BLaER1 treated with 17β-estradiol and CSF1 and Interleukin-3, amounts not matched to agents 10 nM and 100 nM (cell line): ENCODE measurements around the gene HOXB6.

Source experiments
- H3K27ac ChIP-seq, 11 experiments: shearing (Covaris generic); formaldehyde crosslinking; 2 replicates each; pipeline ENCODE4 v1.8.1; 2022
- H3K27me3 ChIP-seq, 11 experiments: shearing (Covaris generic); formaldehyde crosslinking; 2 replicates each; pipeline ENCODE4 v1.8.1; 2022
- H3K36me3 ChIP-seq, 11 experiments: shearing (Covaris generic); formaldehyde crosslinking; 2 replicates each; pipeline ENCODE4 v1.8.1; 2022
- H3K4me1 ChIP-seq, 10 experiments: shearing (Covaris generic); formaldehyde crosslinking; 2 replicates each; pipeline ENCODE4 v1.8.1; 2022
- H3K4me2 ChIP-seq, 11 experiments: shearing (Covaris generic); formaldehyde crosslinking; 2 replicates each; pipeline ENCODE4 v1.8.1; 2022
- H3K4me3 ChIP-seq, 10 experiments: shearing (Covaris generic); formaldehyde crosslinking; 2 replicates each; pipeline ENCODE4 v1.8.1; 2022
- H3K9ac ChIP-seq, 11 experiments: shearing (Covaris generic); formaldehyde crosslinking; 2 replicates each; pipeline ENCODE4 v1.8.1; 2022
- H3K9me3 ChIP-seq, 11 experiments: shearing (Covaris generic); formaldehyde crosslinking; replicated peaks in 1 of 11; 2 replicates each; pipeline ENCODE4 v1.8.1; 2022
- H4K20me1 ChIP-seq, 11 experiments: shearing (Covaris generic); formaldehyde crosslinking; 2 replicates each; pipeline ENCODE4 v1.8.1; 2022
- Cebpa-rat ChIP-seq, 11 experiments: shearing (Covaris generic); IDR thresholded peaks; 2 replicates each; pipeline ENCODE4 v1.8.1; 2022

HOXB6 gene

GRCh38 chr17:48613862-48614694, 9.3 kb upstream of the HOXB6 start:
- no peak overlapping the region for H3K9ac ChIP-seq
- no peak overlapping the region for H3K4me3 ChIP-seq
- H3K27ac ChIP-seq: no peak overlapping the region
- H4K20me1 ChIP-seq: peaks cover 0 to 92% (median 79%) of the 10 kb centered on the region in 11 experiments; a peak in 19 of 22 replicates
- H3K9me3 ChIP-seq: peaks cover 0 to 9% (median 5%) of the 10 kb centered on the region in 11 experiments; a peak in 9 of 22 replicates
- H3K4me1 ChIP-seq: peaks cover 0 to 13% (median 4%) of the 10 kb centered on the region in 10 experiments; a peak in 7 of 20 replicates
- H3K4me2 ChIP-seq: no peak overlapping the region
- H3K36me3 ChIP-seq: no peaks in the 10 kb centered on the region
- no peak for TF ChIP-seq Cebpa-rat (IDR thresholded peaks at IDR 0.05)
- peaks cover 100% of the 10 kb centered on the region in 11 experiments for H3K27me3 ChIP-seq

GRCh38 chr17:48612854-48613691, 8.3 kb upstream of the HOXB6 start:
- TF ChIP-seq Cebpa-rat (IDR thresholded peaks at IDR 0.05): no peak
- H3K27me3 ChIP-seq: peaks cover 100% of the 10 kb centered on the region in 11 experiments
- H3K27ac ChIP-seq: no peak overlapping the region

DNA sequence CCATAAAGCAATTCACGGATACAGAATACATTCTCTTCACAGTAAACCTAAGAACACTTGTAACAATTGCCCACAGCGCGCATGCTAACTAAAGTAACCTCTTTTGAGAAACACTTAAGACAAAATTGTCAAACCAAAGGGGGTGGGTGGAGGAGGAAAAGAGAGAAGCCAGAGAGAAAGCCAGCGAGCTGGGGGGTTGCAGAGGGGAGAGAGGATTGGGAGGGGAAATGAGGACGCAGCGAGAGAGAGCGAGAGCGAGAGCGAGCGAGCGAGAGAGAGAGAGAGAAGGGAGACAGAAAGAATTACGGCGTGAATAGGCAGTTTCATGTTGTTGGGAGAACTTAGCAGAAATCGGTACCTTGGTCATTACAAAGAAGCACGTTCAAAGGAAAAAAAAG, 7.7 kb upstream of the HOXB6 start:
- Histone ChIP-seq H3K36me3 (no peaks in the 10 kb centered on the region), H3K27me3 (peaks cover 100% of the 10 kb centered on the region in 11 experiments), H3K4me1 (peaks cover 0 to 13% (median 4%) of the 10 kb centered on the region in 10 experiments; a peak in 7 of 20 replicates), H3K9ac (no peak overlapping the region), H3K4me3 (peak overlapping the region in 2 of 10 experiments; percentile 25 to 36; a peak in 3 of 20 replicates), H3K9me3 (peaks cover 0 to 9% (median 5%) of the 10 kb centered on the region in 11 experiments; a peak in 9 of 22 replicates), H3K27ac (no peak overlapping the region), H4K20me1 (peaks cover 0 to 92% (median 78%) of the 10 kb centered on the region in 11 experiments; a peak in 19 of 22 replicates), H3K4me2 (peak overlapping the region in 2 of 11 experiments; percentile 62 to 67; a peak in 4 of 22 replicates)
- TF ChIP-seq Cebpa-rat (IDR thresholded peaks at IDR 0.05): no peak

More at GRCh38 chr17:48612854-48613691, 8.3 kb upstream of the HOXB6 start:
- Histone ChIP-seq H3K36me3 (no peaks in the 10 kb centered on the region), H3K4me2 (peak overlapping the region in 3 of 11 experiments; percentile 35 to 67 (median 62); a peak in 5 of 22 replicates), H3K4me1 (peaks cover 0 to 13% (median 4%) of the 10 kb centered on the region in 10 experiments; a peak in 7 of 20 replicates), H3K4me3 (peak overlapping the region in 2 of 10 experiments; percentile 25 to 36; a peak in 3 of 20 replicates), H3K9me3 (peaks cover 0 to 9% (median 5%) of the 10 kb centered on the region in 11 experiments; a peak in 9 of 22 replicates), H4K20me1 (peaks cover 0 to 92% (median 82%) of the 10 kb centered on the region in 11 experiments; a peak in 19 of 22 replicates), H3K9ac (no peak overlapping the region)

DNA sequence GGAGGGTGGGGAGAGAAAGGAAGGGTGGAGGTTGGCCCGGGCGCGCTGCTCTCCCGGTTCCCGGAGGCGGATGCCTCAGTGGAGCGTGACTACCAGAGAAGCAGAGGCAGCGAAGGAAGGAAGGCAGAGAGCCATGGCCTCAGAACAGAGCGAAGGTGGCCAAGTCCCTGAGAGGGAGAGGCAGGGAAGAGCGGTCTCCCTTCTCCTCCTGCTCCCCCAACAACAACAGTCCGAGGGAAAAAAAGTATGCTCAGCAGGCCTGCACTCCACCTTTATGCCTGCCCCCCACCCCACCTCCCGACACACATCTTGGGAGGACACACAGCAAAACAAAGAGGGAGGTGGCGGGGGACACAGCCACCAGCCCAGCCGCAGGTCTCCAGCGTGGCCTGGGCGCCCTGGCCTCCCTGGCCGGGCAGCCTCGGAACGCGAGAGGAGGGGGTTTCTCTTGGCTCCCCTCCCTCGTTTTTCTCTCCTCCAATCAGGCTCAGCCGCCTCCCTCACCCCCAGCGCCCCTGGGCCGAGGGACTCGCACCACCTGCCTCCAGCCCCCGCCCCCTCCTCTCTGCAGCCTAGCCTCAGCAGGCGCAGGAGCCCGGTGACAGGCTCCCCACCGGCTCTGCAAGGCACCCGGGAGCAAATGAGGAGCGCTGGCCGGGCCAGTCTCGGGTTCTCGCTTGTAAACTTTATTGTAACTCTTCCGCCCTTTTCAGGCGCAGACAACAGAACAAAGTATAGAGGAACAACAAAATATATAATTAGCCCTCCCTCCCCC, 7.1 kb upstream of the HOXB6 start:
- H3K27me3 ChIP-seq: peaks cover 100% of the 10 kb centered on the region in 11 experiments
- H3K9me3 ChIP-seq: peaks cover 0 to 9% (median 5%) of the 10 kb centered on the region in 11 experiments; a peak in 9 of 22 replicates
- no peak overlapping the region for H3K9ac ChIP-seq
- H4K20me1 ChIP-seq: peaks cover 0 to 92% (median 76%) of the 10 kb centered on the region in 11 experiments; a peak in 19 of 22 replicates
- H3K4me3 ChIP-seq: no peak overlapping the region
- H3K4me1 ChIP-seq: peaks cover 0 to 13% (median 4%) of the 10 kb centered on the region in 10 experiments; a peak in 7 of 20 replicates
- H3K4me2 ChIP-seq: peak overlapping the region in 4 of 11 experiments; percentile 8 to 67 (median 26); a peak in 5 of 22 replicates
- no peak for TF ChIP-seq Cebpa-rat (IDR thresholded peaks at IDR 0.05)
- no peaks in the 10 kb centered on the region for H3K36me3 ChIP-seq
- no peak overlapping the region for H3K27ac ChIP-seq

DNA sequence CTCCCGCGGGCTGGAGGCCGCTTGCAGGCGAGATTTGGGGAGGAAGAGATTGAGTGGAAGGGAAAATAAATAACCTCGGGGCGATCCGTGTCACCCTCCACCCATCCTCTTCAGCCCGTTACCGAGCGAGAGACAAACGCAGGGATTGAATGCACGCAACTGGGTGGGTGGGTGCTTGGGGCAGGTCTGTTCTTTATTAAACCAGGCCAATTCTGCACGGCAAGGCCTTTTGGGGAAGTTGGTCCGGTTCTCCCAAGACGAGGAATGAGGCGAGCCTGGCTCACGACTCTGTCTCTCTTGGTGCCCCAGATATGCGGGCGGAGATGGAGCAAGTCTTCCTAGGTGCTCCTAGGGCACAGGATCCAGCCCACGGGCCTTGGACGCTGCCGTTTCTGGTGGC, 6.4 kb upstream of the HOXB6 start:
- no peaks in the 10 kb centered on the region for H3K36me3 ChIP-seq
- no peak overlapping the region for H3K4me3 ChIP-seq
- H3K27ac ChIP-seq: no peak overlapping the region
- peaks cover 0 to 13% (median 4%) of the 10 kb centered on the region in 10 experiments; a peak in 7 of 20 replicates for H3K4me1 ChIP-seq
- no peak overlapping the region for H3K4me2 ChIP-seq
- peaks cover 0 to 9% (median 5%) of the 10 kb centered on the region in 11 experiments; a peak in 9 of 22 replicates for H3K9me3 ChIP-seq
- H3K9ac ChIP-seq: no peak overlapping the region
- peaks cover 100% of the 10 kb centered on the region in 11 experiments for H3K27me3 ChIP-seq
- peaks cover 0 to 92% (median 76%) of the 10 kb centered on the region in 11 experiments; a peak in 19 of 22 replicates for H4K20me1 ChIP-seq
- no peak for TF ChIP-seq Cebpa-rat (IDR thresholded peaks at IDR 0.05)

GRCh38 chr17:48610282-48611211, 5.8 kb upstream of the HOXB6 start, which contains the start of gene HOXB7:
Gene HOXB7, minus strand, starts transcription at chr17:48611017. Its CDS starts 99 bp downstream, at chr17:48610918.
- Histone ChIP-seq H4K20me1 (peaks cover 0 to 92% (median 76%) of the 10 kb centered on the region in 11 experiments; a peak in 19 of 22 replicates), H3K4me1 (peaks cover 0 to 13% (median 4%) of the 10 kb centered on the region in 10 experiments; a peak in 7 of 20 replicates), H3K9me3 (peaks cover 0 to 9% (median 5%) of the 10 kb centered on the region in 11 experiments; a peak in 9 of 22 replicates), H3K27me3 (peaks cover 100% of the 10 kb centered on the region in 11 experiments), H3K27ac (no peak within 1 kb of the TSS), H3K4me3 (no peak within 1 kb of the TSS), H3K36me3 (no peaks in the 10 kb centered on the region), H3K9ac (no peak within 1 kb of the TSS), H3K4me2 (peak within 1 kb of the TSS in 4 of 11 experiments; percentile 8 to 67 (median 26); a peak in 4 of 22 replicates)
- TF ChIP-seq Cebpa-rat (IDR thresholded peaks at IDR 0.05): no peak

GRCh38 chr17:48609759-48610281, 5.0 kb upstream of the HOXB6 start:
- H3K9me3 ChIP-seq: peaks cover 0 to 9% (median 5%) of the 10 kb centered on the region in 11 experiments; a peak in 9 of 22 replicates
- no peak overlapping the region for H3K4me3 ChIP-seq
- no peak overlapping the region for H3K9ac ChIP-seq
- TF ChIP-seq Cebpa-rat (IDR thresholded peaks at IDR 0.05): no peak
- H3K4me1 ChIP-seq: peaks cover 0 to 13% (median 4%) of the 10 kb centered on the region in 10 experiments; a peak in 7 of 20 replicates
- peaks cover 0 to 92% (median 81%) of the 10 kb centered on the region in 11 experiments; a peak in 19 of 22 replicates for H4K20me1 ChIP-seq
- no peaks in the 10 kb centered on the region for H3K36me3 ChIP-seq
- no peak overlapping the region for H3K27ac ChIP-seq
- H3K27me3 ChIP-seq: peaks cover 100% of the 10 kb centered on the region in 11 experiments
- H3K4me2 ChIP-seq: no peak overlapping the region
